HG03520 (cell line): ENCODE results near the gene GHRL.

Experiments
- ATAC-seq: cut with Tn5 transposase; IDR thresholded peaks from one replicate; pipeline ENCODE4 v1.9.1; 2021; ENCODE audit warnings: mild to moderate bottlenecking, moderate library complexity; ENCODE audit not compliant: unreplicated experiment

Gene GHRL

GRCh38 chr3:10248184-10248983 is 44.4 kb downstream of the GHRL start, which contains the start of gene TATDN2:
TATDN2 (plus strand) TSS chr3:10248459; CDS start chr3:10249201, 742 bp downstream.
- peak; percentile 96 for ATAC-seq

GRCh38 chr3:10247679-10248183 is 45.0 kb downstream of the GHRL start:
- no peak for ATAC-seq

GRCh38 chr3:10245081-10245712 is 47.5 kb downstream of the GHRL start:
- ATAC-seq, result no peak

GRCh38 chr3:10244009-10244408 is 48.7 kb downstream of the GHRL start:
- ATAC-seq, result no peak

GRCh38 chr3:10242182-10243065 is 50.3 kb downstream of the GHRL start:
- ATAC-seq, result no peak

GRCh38 chr3:10240799-10241198 is 51.9 kb downstream of the GHRL start:
- ATAC-seq, result no peak

GRCh38 chr3:10238345-10239183 is 54.2 kb downstream of the GHRL start:
- ATAC-seq, result no peak
